K562 (cell line): ENCODE measurements around the gene HNRNPDL. TPM values are rescaled to one million over a fixed set of nuclear protein-coding genes. Genes with fewer than 3 reads are reported as not detected.

Experiments used
- ATAC-seq: fragments of 200-7000 bp; cut with Tn5 transposase; 3 replicates; pipeline ENCODE4 v1.9.1; 2020; ENCODE audit warnings: moderate library complexity
- BruUV-seq: library from RNA; stranded (reverse); fragments of 400-500 nt; replicated peaks from 2 replicates; lab custom pipeline; 2021; lab: Mats Ljungman, UMichigan
- CTCF ChIA-PET: fragments of 300-600 bp; formaldehyde crosslinking; extraction: SDS; loops from one replicate; lab custom pipeline; 2021; ENCODE audit warnings: low intra/inter-chr PET ratio; lab: Yijun Ruan, JAX
- POLR2A ChIA-PET: fragments of 300-600, 350-650 bp; sonication (Branson Sonifier 250); formaldehyde crosslinking; extraction: SDS; loops from one replicate; lab custom pipeline; 2021; ENCODE audit warnings: antibody characterized with exemption, inconsistent platforms; lab: Yijun Ruan, JAX
- DNase-seq, 4 experiments: peaks; one replicate each; pipeline versions ENCODE4 v3.0.0 to v3.0.0-alpha.2; 2011 to 2018; ENCODE audit warnings: low spot score in 3 of 4, mixed read lengths in 3 of 4; ENCODE audit errors: extremely low read depth in 1 of 4
- FAIRE-seq: peaks from 2 replicates; lab custom pipeline; 2011; peaks lifted over from hg19 to GRCh38; lab: Jason Lieb, UNC
- H2AFZ ChIP-seq: 2 replicates; pipeline ENCODE4 v1.6.0; 2011; ENCODE audit warnings: low read depth, low read length, control low read depth, inconsistent platforms
- H3K27ac ChIP-seq: fragments of 200-600 bp; 3 replicates; pipeline ENCODE4 v1.8.0; 2011; ENCODE audit warnings: low read depth, mild to moderate bottlenecking, control low read depth, inconsistent platforms, low read length, moderate library complexity, mixed read lengths; ENCODE audit errors: extremely low read depth
- H3K27me3 ChIP-seq, 2 experiments: fragments of 300-600 bp in 1 of 2; 2 replicates in 1 of 2; 3 replicates in 1 of 2; pipeline versions ENCODE4 v1.6.0 to v1.8.0; 2011; ENCODE audit warnings: inconsistent platforms in 2 of 2, low read length in 2 of 2, mild to moderate bottlenecking in 1 of 2, mixed read lengths in 1 of 2, moderate library complexity in 1 of 2; ENCODE audit not compliant: control insufficient read depth in 2 of 2, insufficient read depth in 2 of 2
- H3K36me3 ChIP-seq: fragments of 300-600 bp; 3 replicates; pipeline ENCODE4 v1.8.0; 2011; ENCODE audit warnings: mild to moderate bottlenecking, low read length, inconsistent platforms; ENCODE audit not compliant: control insufficient read depth, insufficient read depth
- H3K4me1 ChIP-seq, 2 experiments: fragments of 200-600 bp in 1 of 2; replicated peaks in 1 of 2; 2 replicates in 1 of 2; 3 replicates in 1 of 2; pipeline versions ENCODE4 v1.5.1 to v1.8.0; 2011; ENCODE audit warnings: inconsistent platforms in 2 of 2, low read length in 2 of 2, mild to moderate bottlenecking in 1 of 2, mixed read lengths in 1 of 2, moderate library complexity in 1 of 2; ENCODE audit not compliant: control insufficient read depth in 2 of 2, insufficient read depth in 2 of 2
- H3K4me2 ChIP-seq: 2 replicates; pipeline ENCODE4 v1.6.1; 2011; ENCODE audit warnings: low read length, control low read depth, inconsistent platforms, mixed read lengths; ENCODE audit not compliant: insufficient read depth
- H3K4me3 ChIP-seq: fragments of 200-600 bp; sonication (generic), shearing (Covaris generic); 2 replicates; pipeline ENCODE4 v1.5.1; 2016; ENCODE audit warnings: control low read depth, inconsistent platforms
- H3K79me2 ChIP-seq: fragments of 200-600 bp; 3 replicates; pipeline ENCODE4 v1.8.0; 2011; ENCODE audit warnings: low read length, inconsistent platforms; ENCODE audit not compliant: control insufficient read depth, insufficient read depth
- H3K9ac ChIP-seq, 2 experiments: 2 replicates each; pipeline versions ENCODE4 v1.6.0 to v1.6.1; 2011; ENCODE audit warnings: low read depth in 2 of 2, low read length in 2 of 2, control low read depth in 1 of 2, inconsistent platforms in 1 of 2, mild to moderate bottlenecking in 1 of 2, mixed read lengths in 1 of 2; ENCODE audit not compliant: insufficient read depth in 1 of 2
- H3K9me1 ChIP-seq: one replicate; pipeline ENCODE4 v1.6.0; 2011; ENCODE audit warnings: inconsistent platforms, mild to moderate bottlenecking, low read length, moderate library complexity; ENCODE audit not compliant: control insufficient read depth, insufficient read depth
- H3K9me3 ChIP-seq: replicated peaks from 2 replicates; pipeline ENCODE4 v1.5.1; 2011; ENCODE audit warnings: low read depth, low read length, inconsistent platforms; ENCODE audit not compliant: control insufficient read depth, insufficient read depth
- H4K20me1 ChIP-seq: replicated peaks from 2 replicates; pipeline ENCODE4 v1.6.1; 2011; ENCODE audit warnings: low read length, inconsistent platforms, mixed read lengths; ENCODE audit not compliant: control insufficient read depth, insufficient read depth
- CBFB ChIP-seq: sonication (generic); formaldehyde crosslinking; IDR thresholded peaks from 2 replicates; pipeline ENCODE4 v1.4.0; 2020; ENCODE audit warnings: mild to moderate bottlenecking, missing genetic modification reagents
- ETV1 ChIP-seq: fragments of 450-650 bp; conservative IDR thresholded peaks from 2 replicates; pipeline ENCODE4 v1.6.1; 2016; ENCODE audit warnings: missing genetic modification characterization, control low read depth, low read depth, missing compliant biosample characterization
- EWSR1 ChIP-seq: fragments of 450-650 bp; IDR thresholded peaks from 2 replicates; pipeline ENCODE4 v1.6.1; 2018; ENCODE audit warnings: borderline replicate concordance, mild to moderate bottlenecking, low read depth, moderate library complexity; ENCODE audit not compliant: partially characterized antibody
- FUS ChIP-seq: fragments of 200-400 bp; formaldehyde crosslinking; optimal IDR thresholded peaks from 2 replicates; pipeline ENCODE3; 2017; ENCODE audit warnings: low read depth, low read length
- HOXB6 ChIP-seq: fragments of 250-450 bp; sonication (Bioruptor Pico); IDR thresholded peaks from 2 replicates; pipeline ENCODE4 v1.5.1; 2022; ENCODE audit warnings: mild to moderate bottlenecking, borderline replicate concordance
- KAT2B ChIP-seq: IDR thresholded peaks from one replicate; pipeline ENCODE4 v1.6.1; 2012; ENCODE audit warnings: low read depth, mild to moderate bottlenecking, control low read depth, inconsistent platforms, low read length, moderate library complexity
- NFRKB ChIP-seq: fragments of 450-650 bp; IDR thresholded peaks from 2 replicates; pipeline ENCODE4 v1.6.1; 2016; ENCODE audit warnings: low read depth
- PHB2 ChIP-seq: fragments of 450-650 bp; IDR thresholded peaks from 2 replicates; pipeline ENCODE4 v1.6.1; 2017; ENCODE audit warnings: low read depth
- PYGO2 ChIP-seq: fragments of 450-650 bp; IDR thresholded peaks from 2 replicates; pipeline ENCODE4 v1.6.1; 2016; ENCODE audit warnings: mild to moderate bottlenecking, missing genetic modification characterization, moderate library complexity, missing compliant biosample characterization
- SREBF1 ChIP-seq: fragments of 150-350 bp; IDR thresholded peaks from 2 replicates; pipeline ENCODE4 v1.6.1; 2014; ENCODE audit warnings: antibody characterized with exemption, low read depth, low read length, borderline replicate concordance
- TARDBP ChIP-seq: fragments of 450-650 bp; IDR thresholded peaks from 2 replicates; pipeline ENCODE4 v1.6.1; 2016
- TCFL5 ChIP-seq: fragments of 250-450 bp; sonication (Bioruptor Pico); conservative IDR thresholded peaks from 2 replicates; pipeline ENCODE4 v1.6.1; 2021; ENCODE audit warnings: mild to moderate bottlenecking, moderate library complexity, matching md5 sums
- ZBED1 ChIP-seq: IDR thresholded peaks from 2 replicates; pipeline ENCODE4 v1.6.1; 2014
- ZFPM2 ChIP-seq: fragments of 250-450 bp; sonication (Bioruptor Pico); IDR thresholded peaks from 2 replicates; pipeline ENCODE4 v1.5.1; 2022; ENCODE audit warnings: mild to moderate bottlenecking
- ZNF165 ChIP-seq: fragments of 250-450 bp; sonication (Bioruptor Pico); IDR thresholded peaks from 2 replicates; pipeline ENCODE4 v1.4.0; 2020; ENCODE audit warnings: borderline replicate concordance
- WGBS: fragments of 100-300 bp; shearing (Covaris generic); methylation state at CpG from one replicate; pipeline ENCODE4 v1.1.6; 2016; ENCODE audit warnings: low coverage, mixed read lengths; ENCODE audit not compliant: insufficient coverage; ENCODE audit errors: missing lambda C conversion rate; 5-methylcytosine and 5-hydroxymethylcytosine counted together
- in situ Hi-C: fragments of 300-500 bp; cut with MboI; formaldehyde crosslinking; loops from 4 replicates; pipeline ENCODE4 v1.15.0; 2018; ENCODE audit warnings: inconsistent platforms, mixed read lengths
- intact Hi-C: fragments of 100-400 bp; cut with micrococcal nuclease; formaldehyde crosslinking; loops from 2 replicates; pipeline ENCODE4 v1.14.2; 2022
- polyA plus RNA-seq, 8 experiments: library from polyadenylated mRNA; depleted of rRNA in 4 of 8; stranded (reverse) in 5 of 8; unstranded in 3 of 8; fragments of >200 nt; fragmentation: Nextera tagmentation in 2 of 8; fragmentation: Illumina TruSeq in 1 of 8; extraction: Ambion mirVana in 2 of 8; extraction: Trizol in 1 of 8; gene quantifications; 2 replicates each; pipeline versions ENCODE4 v1.2.1 to v1.2.3, GENCODE V29; 2011 to 2014; ENCODE audit warnings: inconsistent platforms in 1 of 8, missing spikeins in 1 of 8
- total RNA-seq, 7 experiments: library from RNA; depleted of rRNA in 6 of 7; stranded (reverse); fragments of >200 nt in 6 of 7; fragmentation: Illumina TruSeq in 2 of 7; extraction: Trizol in 2 of 7; gene quantifications; 2 replicates each; pipeline versions ENCODE4 v1.2.1 to v1.2.3, GENCODE V29; 2011 to 2021; ENCODE audit warnings: low replicate concordance in 1 of 7
- TF ChIP-seq, protein P1 (sequence below): fragments of 450-650 bp; formaldehyde crosslinking; IDR thresholded peaks from 2 replicates; pipeline ENCODE4 v1.4.0; 2020; ENCODE audit warnings: mild to moderate bottlenecking, moderate library complexity
- TF ChIP-seq, protein P2 (sequence below): fragments of 150-350 bp; conservative IDR thresholded peaks from 2 replicates; pipeline ENCODE4 v1.6.1; 2014; ENCODE audit warnings: low read length
- TF ChIP-seq, protein P3 (sequence below): fragments of 250-450 bp; sonication (Bioruptor Pico); IDR thresholded peaks from 2 replicates; pipeline ENCODE4 v1.5.1; 2021; ENCODE audit warnings: mild to moderate bottlenecking

The HNRNPDL gene
- total and polyA plus RNA-seq, 9 of the 15 experiments (the other 6 are each of a cell fraction or from before 2014, with no cell fraction given), result 243 to 652 (median 351) TPM

DNA sequence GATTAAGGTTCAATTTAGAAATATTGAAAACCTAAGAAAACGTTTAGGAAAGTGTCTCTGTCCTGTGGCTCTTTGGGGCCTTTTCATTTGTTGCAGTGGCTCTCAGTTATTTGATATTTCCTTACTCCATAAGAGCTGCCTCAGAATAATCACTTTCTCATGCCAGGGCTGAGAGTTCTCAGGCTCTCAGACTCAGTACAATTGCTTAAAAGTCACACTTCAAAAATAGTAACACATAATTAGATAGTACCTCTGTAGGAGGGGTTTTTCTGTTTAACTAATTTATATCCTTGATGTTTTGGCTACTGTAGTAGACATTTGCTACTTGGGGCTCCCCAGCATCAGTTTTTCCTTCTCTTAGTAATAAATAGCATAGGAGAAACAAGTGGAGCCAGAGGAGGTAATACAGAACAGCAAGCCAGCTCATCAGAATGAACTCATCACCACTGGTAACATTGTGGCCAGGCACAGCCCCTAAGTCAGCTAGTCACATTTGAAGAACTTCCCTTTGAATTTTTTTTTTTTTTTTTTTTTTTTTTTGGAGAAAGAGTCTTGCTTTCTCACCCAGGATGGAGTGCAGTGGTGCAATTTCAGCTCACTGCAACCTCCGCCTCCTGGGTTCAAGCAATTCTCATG, 48.5 kb downstream of the HNRNPDL start:
- intact Hi-C loops (no loop called here), in situ Hi-C loops (no loop called here)
- TF ChIP-seq KAT2B (no peak), TCFL5 (CRISPR knock-in tag) (no peak), ETV1 (tag) (no peak), PYGO2 (tag) (no peak), EWSR1 (no peak), NFRKB (no peak), ZNF165 (no peak), PHB2 (no peak), HOXB6 (CRISPR knock-in tag) (no peak), ZFPM2 (no peak), SREBF1 (no peak), FUS (no peak), ZBED1 (no peak), CBFB (CRISPR knock-in tag) (no peak), TARDBP (no peak)
- TF ChIP-seq, protein P1, sequence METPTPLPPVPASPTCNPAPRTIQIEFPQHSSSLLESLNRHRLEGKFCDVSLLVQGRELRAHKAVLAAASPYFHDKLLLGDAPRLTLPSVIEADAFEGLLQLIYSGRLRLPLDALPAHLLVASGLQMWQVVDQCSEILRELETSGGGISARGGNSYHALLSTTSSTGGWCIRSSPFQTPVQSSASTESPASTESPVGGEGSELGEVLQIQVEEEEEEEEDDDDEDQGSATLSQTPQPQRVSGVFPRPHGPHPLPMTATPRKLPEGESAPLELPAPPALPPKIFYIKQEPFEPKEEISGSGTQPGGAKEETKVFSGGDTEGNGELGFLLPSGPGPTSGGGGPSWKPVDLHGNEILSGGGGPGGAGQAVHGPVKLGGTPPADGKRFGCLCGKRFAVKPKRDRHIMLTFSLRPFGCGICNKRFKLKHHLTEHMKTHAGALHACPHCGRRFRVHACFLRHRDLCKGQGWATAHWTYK, result no peak
- TF ChIP-seq, protein P2, sequence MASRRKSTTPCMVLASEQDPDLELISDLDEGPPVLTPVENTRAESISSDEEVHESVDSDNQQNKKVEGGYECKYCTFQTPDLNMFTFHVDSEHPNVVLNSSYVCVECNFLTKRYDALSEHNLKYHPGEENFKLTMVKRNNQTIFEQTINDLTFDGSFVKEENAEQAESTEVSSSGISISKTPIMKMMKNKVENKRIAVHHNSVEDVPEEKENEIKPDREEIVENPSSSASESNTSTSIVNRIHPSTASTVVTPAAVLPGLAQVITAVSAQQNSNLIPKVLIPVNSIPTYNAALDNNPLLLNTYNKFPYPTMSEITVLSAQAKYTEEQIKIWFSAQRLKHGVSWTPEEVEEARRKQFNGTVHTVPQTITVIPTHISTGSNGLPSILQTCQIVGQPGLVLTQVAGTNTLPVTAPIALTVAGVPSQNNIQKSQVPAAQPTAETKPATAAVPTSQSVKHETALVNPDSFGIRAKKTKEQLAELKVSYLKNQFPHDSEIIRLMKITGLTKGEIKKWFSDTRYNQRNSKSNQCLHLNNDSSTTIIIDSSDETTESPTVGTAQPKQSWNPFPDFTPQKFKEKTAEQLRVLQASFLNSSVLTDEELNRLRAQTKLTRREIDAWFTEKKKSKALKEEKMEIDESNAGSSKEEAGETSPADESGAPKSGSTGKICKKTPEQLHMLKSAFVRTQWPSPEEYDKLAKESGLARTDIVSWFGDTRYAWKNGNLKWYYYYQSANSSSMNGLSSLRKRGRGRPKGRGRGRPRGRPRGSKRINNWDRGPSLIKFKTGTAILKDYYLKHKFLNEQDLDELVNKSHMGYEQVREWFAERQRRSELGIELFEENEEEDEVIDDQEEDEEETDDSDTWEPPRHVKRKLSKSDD, result no peak
- TF ChIP-seq, protein P3, sequence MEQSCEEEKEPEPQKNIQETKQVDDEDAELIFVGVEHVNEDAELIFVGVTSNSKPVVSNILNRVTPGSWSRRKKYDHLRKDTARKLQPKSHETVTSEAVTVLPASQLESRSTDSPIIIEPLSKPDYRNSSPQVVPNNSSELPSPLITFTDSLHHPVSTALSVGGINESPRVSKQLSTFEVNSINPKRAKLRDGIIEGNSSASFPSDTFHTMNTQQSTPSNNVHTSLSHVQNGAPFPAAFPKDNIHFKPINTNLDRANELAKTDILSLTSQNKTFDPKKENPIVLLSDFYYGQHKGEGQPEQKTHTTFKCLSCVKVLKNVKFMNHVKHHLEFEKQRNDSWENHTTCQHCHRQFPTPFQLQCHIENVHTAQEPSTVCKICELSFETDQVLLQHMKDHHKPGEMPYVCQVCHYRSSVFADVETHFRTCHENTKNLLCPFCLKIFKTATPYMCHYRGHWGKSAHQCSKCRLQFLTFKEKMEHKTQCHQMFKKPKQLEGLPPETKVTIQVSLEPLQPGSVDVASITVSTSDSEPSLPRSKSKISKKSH, result no peak
- Histone ChIP-seq H3K9me3 (no peaks in the 10 kb centered on the region), H3K27ac (no peak overlapping the region), H3K4me3 (no peak overlapping the region), H3K9ac (no peak overlapping the region), H3K4me2 (no peak overlapping the region), H3K79me2 (no peaks in the 10 kb centered on the region), H4K20me1 (no peaks in the 10 kb centered on the region), H3K9me1 (no peaks in the 10 kb centered on the region), H3K4me1 (peaks cover 0 to 8% of the 10 kb centered on the region in 2 experiments; a peak in 2 of 5 replicates), H2AFZ (no peak overlapping the region), H3K36me3 (no peaks in the 10 kb centered on the region), H3K27me3 (no peaks in the 10 kb centered on the region)
- no peak for ATAC-seq
- FAIRE-seq, result no peak
- DNase-seq, result no peak
- no TSS peak for BruUV-seq
- POLR2A ChIA-PET, result interaction anchor here (0.7 to 1.7 kb wide), 4 partner anchors 8 to 48 kb away, joined by 3 to 8 read pairs (median 3); partner anchors contain the start of gene HNRNPD
- 13% methylated on average over 1 of the region's 2 CpGs for whole genome bisulfite sequencing
- CTCF ChIA-PET, result no interaction called here
